Thyroid gland (tissue), 4 donors: ENCODE results near the gene ARHGEF28. TPM values are rescaled to one million over a fixed set of nuclear protein-coding genes. Genes with fewer than 3 reads are reported as not detected.

Experiments used
- DNase-seq, 2 donors: peaks; one replicate each; pipeline ENCODE4 v3.0.0-alpha.2; 2019
- H3K27ac ChIP-seq, 3 donors: fragments of 200-600 bp; sonication (generic); 1 replicate in 2 of 3; 2 replicates in 1 of 3; pipeline ENCODE4 v1.5.1; 2016 to 2019; ENCODE audit warnings: mild to moderate bottlenecking in 1 of 3, moderate library complexity in 1 of 3
- H3K27me3 ChIP-seq: fragments of 200-600 bp; sonication (generic); one replicate; pipeline ENCODE4 v1.5.1; 2019
- H3K36me3 ChIP-seq, 2 donors: fragments of 200-600 bp; sonication (generic); one replicate each; pipeline ENCODE4 v1.5.1; 2016 to 2019
- H3K4me1 ChIP-seq, 2 donors: fragments of 200-600 bp; sonication (generic); one replicate each; pipeline ENCODE4 v1.5.1; 2017 to 2019
- H3K4me3 ChIP-seq, 3 donors: fragments of 200-600 bp; sonication (generic); replicated peaks in 1 of 3; 1 replicate in 2 of 3; 2 replicates in 1 of 3; pipeline ENCODE4 v1.5.1; 2016; ENCODE audit warnings: mild to moderate bottlenecking in 1 of 3
- H3K9me3 ChIP-seq: fragments of 200-600 bp; sonication (generic); one replicate; pipeline ENCODE4 v1.5.1; 2017
- POLR2A ChIP-seq, 2 donors: fragments of 450-650 bp; IDR thresholded peaks; one replicate each; pipeline ENCODE4 v1.6.1; 2017; ENCODE audit warnings: antibody characterized with exemption in 2 of 2, mild to moderate bottlenecking in 2 of 2, moderate library complexity in 1 of 2
- WGBS, 2 donors: methylation state at CpG; one replicate each; pipeline ENCODE4 v1.1.5; 2017; 5-methylcytosine and 5-hydroxymethylcytosine counted together
- intact Hi-C: fragments of 100-400 bp; cut with DNase I; formaldehyde crosslinking; loops from one replicate; pipeline ENCODE4 v1.15.1; 2023
- total RNA-seq, 4 donors: library from RNA; depleted of rRNA; stranded (reverse); fragments of >200 nt; gene quantifications; one replicate each; pipeline ENCODE4 v1.2.3, GENCODE V29; 2016
- TF ChIP-seq, protein P1 (sequence below), 6 experiments: fragments of 200-600 bp in 3 of 6; fragments of 450-650 bp in 3 of 6; sonication (generic) in 3 of 6; IDR thresholded peaks; one replicate each; pipeline ENCODE4 v1.5.1; 2016 to 2019; ENCODE audit warnings: antibody characterized with exemption in 6 of 6, mild to moderate bottlenecking in 2 of 6, inconsistent platforms in 1 of 6, moderate library complexity in 1 of 6

The ARHGEF28 gene
- total RNA-seq, 4 donors from 2014 or later: 43.6 to 58.8 (median 55.3) TPM

DNA sequence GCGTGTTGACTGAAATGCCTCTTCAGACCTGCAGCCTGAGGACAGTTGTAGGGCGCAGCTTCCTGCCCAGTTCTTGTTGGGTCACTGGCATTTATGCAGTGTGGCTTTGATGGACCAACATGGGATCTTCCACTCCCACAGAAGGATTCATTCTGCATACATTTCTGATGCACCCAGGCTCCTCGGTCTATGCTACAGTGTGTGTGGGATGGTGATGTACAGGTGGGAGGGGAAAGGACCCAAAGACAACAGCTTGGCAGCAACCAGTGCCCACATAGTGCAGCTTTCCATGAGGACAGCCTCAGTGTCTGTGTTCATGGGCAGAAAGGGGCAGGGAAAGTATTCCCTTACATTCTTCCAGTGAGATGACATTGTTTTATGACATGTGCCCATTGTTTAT, 237.9 kb downstream of the ARHGEF28 start:
- no peak overlapping the region for H3K4me3 ChIP-seq
- 92 to 97% methylated on average over 3 of the region's 3 CpGs for WGBS, 2 donors
- H3K9me3 ChIP-seq: no peaks in the 10 kb centered on the region
- TF ChIP-seq POLR2A (IDR thresholded peaks at IDR 0.05): no peak
- TF ChIP-seq, protein P1, sequence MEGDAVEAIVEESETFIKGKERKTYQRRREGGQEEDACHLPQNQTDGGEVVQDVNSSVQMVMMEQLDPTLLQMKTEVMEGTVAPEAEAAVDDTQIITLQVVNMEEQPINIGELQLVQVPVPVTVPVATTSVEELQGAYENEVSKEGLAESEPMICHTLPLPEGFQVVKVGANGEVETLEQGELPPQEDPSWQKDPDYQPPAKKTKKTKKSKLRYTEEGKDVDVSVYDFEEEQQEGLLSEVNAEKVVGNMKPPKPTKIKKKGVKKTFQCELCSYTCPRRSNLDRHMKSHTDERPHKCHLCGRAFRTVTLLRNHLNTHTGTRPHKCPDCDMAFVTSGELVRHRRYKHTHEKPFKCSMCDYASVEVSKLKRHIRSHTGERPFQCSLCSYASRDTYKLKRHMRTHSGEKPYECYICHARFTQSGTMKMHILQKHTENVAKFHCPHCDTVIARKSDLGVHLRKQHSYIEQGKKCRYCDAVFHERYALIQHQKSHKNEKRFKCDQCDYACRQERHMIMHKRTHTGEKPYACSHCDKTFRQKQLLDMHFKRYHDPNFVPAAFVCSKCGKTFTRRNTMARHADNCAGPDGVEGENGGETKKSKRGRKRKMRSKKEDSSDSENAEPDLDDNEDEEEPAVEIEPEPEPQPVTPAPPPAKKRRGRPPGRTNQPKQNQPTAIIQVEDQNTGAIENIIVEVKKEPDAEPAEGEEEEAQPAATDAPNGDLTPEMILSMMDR (IDR thresholded peaks at IDR 0.05): no peak
- no peak for DNase-seq
- peaks cover 21 to 26% of the 10 kb centered on the region in 2 donors for H3K4me1 ChIP-seq
- no peak overlapping the region for H3K27ac ChIP-seq
- intact Hi-C loops: no loop called here
- peaks cover 0 to 4% of the 10 kb centered on the region in 2 donors for H3K36me3 ChIP-seq
- H3K27me3 ChIP-seq: no peaks in the 10 kb centered on the region

DNA sequence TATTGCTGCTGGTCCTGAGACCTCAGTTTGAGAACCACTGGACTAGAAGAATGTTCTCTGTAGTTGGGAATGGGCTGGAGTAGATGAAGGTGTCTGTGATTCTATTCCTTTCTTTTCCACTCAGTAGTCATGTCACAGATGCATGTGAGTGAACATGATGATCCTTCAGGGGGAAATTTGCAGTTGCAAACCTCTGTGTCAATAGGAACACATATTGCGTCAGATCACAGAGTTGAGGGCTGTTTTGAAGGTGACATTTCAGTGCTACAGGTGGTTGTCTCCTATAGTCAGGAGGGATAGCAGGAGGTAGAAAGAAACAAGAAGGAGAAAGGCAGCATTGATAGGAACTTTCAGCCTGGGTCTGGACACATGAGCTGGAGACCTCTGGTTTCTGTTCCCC, 239.3 kb downstream of the ARHGEF28 start:
- no peak for TF ChIP-seq POLR2A (IDR thresholded peaks at IDR 0.05)
- TF ChIP-seq, protein P1 (IDR thresholded peaks at IDR 0.05): no peak
- Histone ChIP-seq H3K36me3 (peaks cover 0 to 4% of the 10 kb centered on the region in 2 donors), H3K27me3 (no peaks in the 10 kb centered on the region), H3K4me1 (peaks cover 21 to 24% of the 10 kb centered on the region in 2 donors), H3K9me3 (no peaks in the 10 kb centered on the region), H3K27ac (no peak overlapping the region), H3K4me3 (no peak overlapping the region)
- WGBS, 2 donors: 96% methylated on average over 1 of the region's 1 CpG
- intact Hi-C loops: no loop called here
- no peak for DNase-seq

DNA sequence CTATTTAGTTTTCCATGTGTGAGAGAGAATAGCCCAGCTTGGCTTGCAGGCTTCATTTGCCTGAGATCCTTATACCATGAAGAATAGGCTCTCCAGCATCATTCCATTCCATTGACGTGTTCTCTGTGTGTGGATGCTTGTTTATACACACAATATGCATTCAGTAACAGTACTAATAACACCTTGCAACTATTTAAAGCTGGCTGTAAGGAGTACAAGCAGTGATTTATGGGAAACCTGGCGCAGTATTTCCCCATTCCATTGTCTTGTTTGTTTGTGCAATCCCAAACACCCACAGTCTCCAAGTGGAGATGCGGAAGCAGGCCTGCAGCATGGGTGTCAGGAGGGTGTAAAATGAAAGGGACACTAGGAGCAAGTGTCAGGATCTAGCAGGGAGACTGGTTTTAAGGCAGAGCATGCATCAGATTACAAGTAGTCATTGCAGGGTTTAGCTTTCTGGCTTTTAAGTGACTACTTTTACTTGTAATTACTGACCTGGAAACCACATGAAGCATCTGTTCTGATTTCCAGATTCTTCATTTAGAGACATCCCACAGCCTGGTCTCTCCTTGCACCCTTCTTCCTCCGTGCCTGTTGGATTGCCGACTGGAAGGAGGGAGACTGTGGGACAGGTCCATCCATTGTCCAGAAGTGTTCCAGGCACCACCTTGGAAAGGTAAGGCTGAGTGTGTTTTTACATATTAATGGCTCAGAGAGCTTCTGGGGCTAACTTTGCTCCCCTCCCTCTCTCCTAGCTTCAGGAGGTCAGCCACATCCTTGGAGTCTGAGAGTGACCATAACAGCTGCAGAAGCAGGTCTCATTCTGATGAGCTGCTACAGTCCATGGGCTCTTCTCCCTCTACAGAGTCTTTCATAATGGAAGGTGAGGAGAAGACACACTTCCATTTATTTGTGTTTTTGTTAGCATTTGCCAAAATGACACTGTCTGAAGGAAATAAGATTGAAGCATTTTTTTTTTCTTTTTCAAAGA, 241.6 kb downstream of the ARHGEF28 start:
- Histone ChIP-seq H3K4me3 (no peak overlapping the region), H3K4me1 (peaks cover 5 to 6% of the 10 kb centered on the region in 2 donors), H3K27ac (no peak overlapping the region), H3K36me3 (peaks cover 0 to 4% of the 10 kb centered on the region in 2 donors), H3K27me3 (no peaks in the 10 kb centered on the region), H3K9me3 (no peaks in the 10 kb centered on the region)
- TF ChIP-seq POLR2A (IDR thresholded peaks at IDR 0.05): no peak
- TF ChIP-seq, protein P1 (IDR thresholded peaks at IDR 0.05): no peak
- DNase-seq: no peak
- intact Hi-C loops: no loop called here
- WGBS, 2 donors: 85 to 86% methylated on average over 5 of the region's 5 CpGs

DNA sequence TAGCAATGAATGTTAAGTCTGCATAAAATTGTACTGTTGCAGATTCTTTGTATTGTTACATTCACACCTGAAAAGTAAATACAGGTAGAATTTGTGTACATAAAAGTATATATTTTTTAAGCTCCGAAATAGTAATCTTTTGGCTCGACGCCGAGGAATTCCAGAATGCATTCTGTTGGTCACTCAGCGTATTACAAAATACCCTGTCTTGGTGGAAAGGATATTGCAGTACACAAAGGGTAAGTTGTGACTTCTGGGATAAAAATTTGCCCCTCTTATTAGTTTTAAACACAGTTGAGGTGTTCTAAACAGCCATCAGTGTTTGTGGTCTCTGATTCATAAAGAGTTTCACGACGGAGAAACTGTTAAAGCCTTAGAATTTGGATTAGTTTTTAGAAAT, 257.6 kb downstream of the ARHGEF28 start:
- Histone ChIP-seq H3K27me3 (no peaks in the 10 kb centered on the region), H3K4me1 (no peaks in the 10 kb centered on the region), H3K36me3 (peaks cover 4 to 11% of the 10 kb centered on the region in 2 donors), H3K27ac (no peak overlapping the region), H3K4me3 (no peak overlapping the region), H3K9me3 (no peaks in the 10 kb centered on the region)
- DNase-seq: no peak
- 92 to 95% methylated on average over 7 of the region's 7 CpGs for WGBS, 2 donors
- TF ChIP-seq POLR2A (IDR thresholded peaks at IDR 0.05): no peak
- TF ChIP-seq, protein P1 (IDR thresholded peaks at IDR 0.05): no peak
- intact Hi-C loops: no loop called here

DNA sequence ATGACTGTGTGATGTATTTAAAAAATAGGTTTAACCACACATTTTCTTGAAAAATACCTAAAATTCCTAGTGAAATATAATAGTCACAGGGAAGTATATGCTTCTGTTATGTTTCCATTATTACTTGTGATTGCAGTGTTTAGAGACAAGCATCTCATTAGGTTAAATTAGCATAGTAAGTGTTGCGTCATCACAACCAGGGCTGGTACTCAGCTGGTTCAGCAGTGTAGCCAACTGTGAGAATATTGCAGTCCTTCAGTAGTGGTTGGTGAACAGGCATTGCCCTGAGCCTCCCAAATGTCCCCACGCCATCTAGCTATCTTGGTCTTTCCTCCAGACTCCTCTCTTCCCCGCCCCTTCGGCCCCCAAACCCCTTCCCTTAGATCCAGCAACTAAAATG, 261.7 kb downstream of the ARHGEF28 start:
- TF ChIP-seq, protein P1 (IDR thresholded peaks at IDR 0.05): no peak
- no peak for TF ChIP-seq POLR2A (IDR thresholded peaks at IDR 0.05)
- 95 to 98% methylated on average over 4 of the region's 4 CpGs for WGBS, 2 donors

More for the DNA sequence above, 261.7 kb downstream of the ARHGEF28 start:
- Histone ChIP-seq H3K9me3 (no peaks in the 10 kb centered on the region), H3K27me3 (no peaks in the 10 kb centered on the region), H3K27ac (no peak overlapping the region), H3K36me3 (peaks cover 4 to 13% of the 10 kb centered on the region in 2 donors), H3K4me3 (no peak overlapping the region), H3K4me1 (no peaks in the 10 kb centered on the region)
- intact Hi-C loops: no loop called here
- DNase-seq: no peak
